ENCODE measurements around the gene ARHGAP18. TPM values are rescaled to one million over a fixed set of nuclear protein-coding genes. Genes with fewer than 3 reads are reported as not detected.

The ARHGAP18 gene
- total RNA-seq, 1 donor from 2014 or later = 12.0 TPM

DNA sequence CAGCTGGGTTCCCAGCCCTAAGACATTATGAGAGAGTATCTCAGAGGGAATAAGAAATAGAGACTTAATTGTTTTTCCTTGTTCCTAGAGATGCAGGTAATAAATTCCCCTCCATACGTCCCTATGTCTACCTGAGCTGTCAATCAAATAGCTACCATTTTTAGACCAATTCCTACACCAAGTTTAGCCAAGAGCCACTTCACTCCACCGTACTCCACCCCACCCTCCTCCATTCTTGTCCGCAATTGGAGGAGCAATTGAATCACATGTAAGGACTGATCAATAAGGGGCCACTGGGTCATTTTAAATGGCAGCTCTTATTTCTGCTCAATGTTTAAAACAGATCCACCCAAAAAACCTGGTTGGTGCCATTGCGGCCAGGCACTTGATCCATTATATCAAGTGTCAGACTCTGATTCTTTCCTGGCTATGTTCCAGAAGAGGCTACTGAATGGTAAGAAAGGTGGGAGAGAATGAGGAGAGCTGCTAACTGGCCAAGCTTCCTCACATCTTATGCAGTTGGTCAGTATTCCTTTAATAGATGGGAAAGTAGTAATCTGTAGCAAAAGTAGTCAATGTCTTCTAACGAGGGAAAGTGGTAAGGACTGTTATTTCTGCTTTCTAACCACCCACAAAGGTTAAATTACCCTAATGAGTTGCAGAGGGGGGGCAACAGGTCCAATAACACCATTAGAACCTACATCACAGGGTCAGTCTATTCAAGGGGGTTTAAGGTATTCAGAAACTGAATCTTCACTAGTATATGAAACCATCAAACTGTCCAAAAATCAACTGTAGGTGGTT, 34.1 kb downstream of the ARHGAP18 start:
- peaks cover 24% of the 10 kb centered on the region for H3K4me1 Mint-ChIP-seq (ENCODE audit: unreplicated experiment)
- H3K27ac Mint-ChIP-seq = no peak overlapping the region
- TF ChIP-seq, protein P1, sequence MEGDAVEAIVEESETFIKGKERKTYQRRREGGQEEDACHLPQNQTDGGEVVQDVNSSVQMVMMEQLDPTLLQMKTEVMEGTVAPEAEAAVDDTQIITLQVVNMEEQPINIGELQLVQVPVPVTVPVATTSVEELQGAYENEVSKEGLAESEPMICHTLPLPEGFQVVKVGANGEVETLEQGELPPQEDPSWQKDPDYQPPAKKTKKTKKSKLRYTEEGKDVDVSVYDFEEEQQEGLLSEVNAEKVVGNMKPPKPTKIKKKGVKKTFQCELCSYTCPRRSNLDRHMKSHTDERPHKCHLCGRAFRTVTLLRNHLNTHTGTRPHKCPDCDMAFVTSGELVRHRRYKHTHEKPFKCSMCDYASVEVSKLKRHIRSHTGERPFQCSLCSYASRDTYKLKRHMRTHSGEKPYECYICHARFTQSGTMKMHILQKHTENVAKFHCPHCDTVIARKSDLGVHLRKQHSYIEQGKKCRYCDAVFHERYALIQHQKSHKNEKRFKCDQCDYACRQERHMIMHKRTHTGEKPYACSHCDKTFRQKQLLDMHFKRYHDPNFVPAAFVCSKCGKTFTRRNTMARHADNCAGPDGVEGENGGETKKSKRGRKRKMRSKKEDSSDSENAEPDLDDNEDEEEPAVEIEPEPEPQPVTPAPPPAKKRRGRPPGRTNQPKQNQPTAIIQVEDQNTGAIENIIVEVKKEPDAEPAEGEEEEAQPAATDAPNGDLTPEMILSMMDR (conservative IDR thresholded peaks at IDR 0.05) = no peak
- H3K36me3 Mint-ChIP-seq = no peaks in the 10 kb centered on the region
- H3K27me3 Mint-ChIP-seq = no peaks in the 10 kb centered on the region
- DNase-seq (ENCODE audit: extremely low spot score, unreplicated experiment) = no peak
- peaks cover 7% of the 10 kb centered on the region for H3K9me3 Mint-ChIP-seq
- H3K4me3 Mint-ChIP-seq = no peak overlapping the region

DNA sequence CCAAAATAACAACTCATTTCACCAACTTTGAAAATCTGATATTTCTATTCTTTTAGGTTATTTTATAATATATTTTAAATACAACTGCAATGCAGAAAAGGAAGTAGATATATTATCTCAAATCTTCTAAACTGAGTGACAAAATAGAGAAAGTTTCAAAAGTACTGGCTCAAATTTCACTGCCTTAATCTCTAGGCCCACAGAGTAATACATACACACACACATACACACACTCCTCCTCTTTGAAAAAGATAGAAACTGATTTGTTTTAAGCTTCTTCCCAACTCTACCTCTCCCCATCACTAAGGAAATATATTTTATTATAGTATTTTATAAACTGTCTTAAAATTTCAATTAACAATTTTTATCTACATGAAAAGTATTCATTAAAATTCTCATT, 36.2 kb downstream of the ARHGAP18 start:
- no peaks in the 10 kb centered on the region for H3K36me3 Mint-ChIP-seq
- DNase-seq (ENCODE audit: extremely low spot score, unreplicated experiment) = no peak
- TF ChIP-seq, protein P1 (conservative IDR thresholded peaks at IDR 0.05) = no peak
- peaks cover 7% of the 10 kb centered on the region for H3K9me3 Mint-ChIP-seq
- H3K27ac Mint-ChIP-seq = no peak overlapping the region
- H3K27me3 Mint-ChIP-seq = no peaks in the 10 kb centered on the region
- H3K4me1 Mint-ChIP-seq (ENCODE audit: unreplicated experiment) = peaks cover 24% of the 10 kb centered on the region
- H3K4me3 Mint-ChIP-seq = no peak overlapping the region

DNA sequence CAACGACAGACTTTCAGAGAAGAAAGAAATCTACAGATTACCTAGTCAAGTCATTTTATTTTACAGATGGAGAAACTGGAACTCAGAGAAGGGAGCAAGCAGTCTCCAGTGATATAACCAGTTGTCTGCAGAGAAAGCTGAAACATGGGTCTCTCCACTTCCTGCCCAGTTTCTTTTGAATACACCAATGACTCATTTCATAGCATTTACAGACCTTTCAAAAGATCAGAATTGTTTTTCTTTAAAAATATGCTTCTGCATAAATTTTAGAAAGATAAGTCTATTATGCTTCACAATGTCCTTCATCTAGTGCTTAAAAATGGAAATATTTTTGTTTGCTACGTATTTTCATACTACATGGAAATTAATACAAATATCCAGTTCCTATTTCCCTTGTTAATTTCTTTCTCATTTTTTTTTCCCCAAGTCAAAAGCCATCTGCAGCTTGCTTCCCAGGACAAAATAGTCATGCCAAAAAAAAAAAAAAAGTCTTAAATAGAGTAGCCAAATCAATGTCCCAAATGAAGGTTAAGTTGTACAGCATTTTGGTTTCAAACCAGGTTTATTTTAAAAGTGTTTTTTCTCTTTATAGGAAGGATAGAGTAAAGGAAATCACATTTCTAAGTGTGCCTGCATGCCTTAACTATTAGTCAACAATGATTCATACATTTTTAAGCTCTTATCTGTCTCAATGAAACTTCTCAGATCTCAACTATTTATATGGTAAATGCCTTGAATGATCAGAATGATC, 36.9 kb downstream of the ARHGAP18 start:
- DNase-seq (ENCODE audit: extremely low spot score, unreplicated experiment) = no peak
- Mint-ChIP-seq H3K4me1 (ENCODE audit: unreplicated experiment) (peaks cover 24% of the 10 kb centered on the region), H3K9me3 (peaks cover 7% of the 10 kb centered on the region), H3K27me3 (no peaks in the 10 kb centered on the region), H3K4me3 (no peak overlapping the region), H3K36me3 (no peaks in the 10 kb centered on the region), H3K27ac (no peak overlapping the region)
- TF ChIP-seq, protein P1 (conservative IDR thresholded peaks at IDR 0.05) = no peak

DNA sequence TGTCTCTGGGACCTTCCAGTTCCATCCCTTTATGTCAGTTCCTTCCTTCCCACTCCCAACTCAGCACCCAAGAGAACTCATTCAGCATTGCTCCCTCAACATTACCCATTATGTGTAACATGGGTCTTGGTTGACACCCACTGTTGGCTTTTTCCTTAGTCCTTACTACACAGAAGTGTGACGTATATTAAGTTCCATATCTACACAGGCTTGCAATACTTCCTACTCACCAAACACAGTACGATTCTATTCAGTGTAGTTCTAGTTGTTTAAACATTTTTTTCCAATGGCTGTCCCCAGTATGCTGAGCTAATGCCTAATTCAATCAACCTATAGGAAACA, 37.7 kb downstream of the ARHGAP18 start:
- Mint-ChIP-seq H3K9me3 (peaks cover 7% of the 10 kb centered on the region), H3K36me3 (no peaks in the 10 kb centered on the region), H3K27me3 (no peaks in the 10 kb centered on the region), H3K4me3 (no peak overlapping the region), H3K27ac (no peak overlapping the region), H3K4me1 (ENCODE audit: unreplicated experiment) (peaks cover 27% of the 10 kb centered on the region)
- no peak for DNase-seq (ENCODE audit: extremely low spot score, unreplicated experiment)
- TF ChIP-seq, protein P1 (conservative IDR thresholded peaks at IDR 0.05) = no peak

DNA sequence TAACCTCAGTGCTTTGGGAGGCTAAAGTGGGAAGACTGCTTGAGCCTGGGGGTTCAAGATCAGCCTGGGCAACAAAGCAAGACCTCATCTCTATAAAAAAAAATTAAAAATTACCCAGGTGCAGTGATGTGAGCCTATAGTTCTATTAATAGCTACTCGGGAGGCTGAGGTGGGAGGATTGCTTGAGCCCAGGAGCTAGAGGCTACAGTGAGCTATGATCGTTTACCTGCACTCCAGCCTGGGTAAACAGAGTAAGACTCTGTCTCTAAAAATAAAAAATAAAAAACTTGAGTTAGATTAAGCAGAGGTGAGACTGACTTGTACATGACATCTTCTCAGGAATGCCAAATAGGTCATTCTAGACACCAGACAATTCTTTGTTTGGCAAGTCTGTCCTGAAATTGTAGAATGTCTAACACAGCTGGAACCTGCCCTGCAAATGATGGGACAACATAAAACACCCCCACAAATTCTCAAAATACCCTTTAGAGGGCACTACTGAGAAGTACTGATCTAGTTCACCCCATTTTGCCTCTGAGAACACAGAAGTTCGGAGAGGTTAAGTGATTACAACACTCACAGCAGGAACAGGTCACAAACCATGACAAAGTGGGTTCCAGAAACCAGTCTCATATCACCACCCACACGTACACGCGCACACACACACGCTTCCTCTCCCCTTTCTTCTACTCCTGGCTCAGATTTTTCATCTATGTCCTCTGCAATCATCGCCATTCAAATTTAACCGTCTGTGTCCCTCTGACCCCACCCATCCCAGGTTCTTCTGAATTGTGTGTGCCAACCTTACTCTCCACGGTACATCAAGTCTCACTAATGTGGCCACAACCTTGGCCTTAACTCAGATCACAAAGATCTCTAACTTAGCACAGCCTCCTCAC, 38.3 kb downstream of the ARHGAP18 start:
- Mint-ChIP-seq H3K36me3 (no peaks in the 10 kb centered on the region), H3K4me3 (no peak overlapping the region), H3K4me1 (ENCODE audit: unreplicated experiment) (peaks cover 27% of the 10 kb centered on the region), H3K27ac (no peak overlapping the region), H3K27me3 (no peaks in the 10 kb centered on the region), H3K9me3 (peaks cover 7% of the 10 kb centered on the region)
- no peak for DNase-seq (ENCODE audit: extremely low spot score, unreplicated experiment)
- TF ChIP-seq, protein P1 (conservative IDR thresholded peaks at IDR 0.05) = no peak
